Lower leg skin (tissue), 3 donors: ENCODE results near the gene ARHGAP1.

Source experiments
- POLR2A ChIP-seq, 2 donors: fragments of 450-650 bp; IDR thresholded peaks; one replicate each; pipeline ENCODE4 v1.6.1; 2016 to 2017; ENCODE audit warnings: antibody characterized with exemption in 2 of 2, mild to moderate bottlenecking in 1 of 2, moderate library complexity in 1 of 2
- TF ChIP-seq, protein P1 (sequence below), 3 donors: fragments of 450-650 bp; IDR thresholded peaks; one replicate each; pipeline ENCODE4 v1.5.1; 2016; ENCODE audit warnings: antibody characterized with exemption in 3 of 3, mild to moderate bottlenecking in 3 of 3, moderate library complexity in 2 of 3

DNA sequence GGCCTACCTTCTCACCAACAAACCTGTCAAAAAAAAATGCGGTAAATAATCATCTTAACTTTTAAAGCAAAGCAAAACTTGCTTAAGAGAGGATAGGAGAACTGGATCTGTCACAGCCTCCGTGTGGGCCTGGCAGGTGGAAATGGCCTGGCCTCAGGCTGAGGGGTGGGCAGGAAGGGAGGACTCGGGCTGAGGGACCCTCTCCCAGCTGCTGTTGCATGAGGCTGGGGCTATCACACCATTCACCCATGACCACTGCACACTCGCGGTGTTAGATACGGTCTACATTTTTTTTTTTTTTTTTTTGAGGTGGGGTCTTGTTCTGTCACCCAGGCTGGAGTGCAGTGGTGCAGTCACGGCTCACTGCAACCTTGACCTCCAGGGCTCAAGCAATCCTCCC lies 24.5 kb downstream of the ARHGAP1 start:
- TF ChIP-seq, protein P1, sequence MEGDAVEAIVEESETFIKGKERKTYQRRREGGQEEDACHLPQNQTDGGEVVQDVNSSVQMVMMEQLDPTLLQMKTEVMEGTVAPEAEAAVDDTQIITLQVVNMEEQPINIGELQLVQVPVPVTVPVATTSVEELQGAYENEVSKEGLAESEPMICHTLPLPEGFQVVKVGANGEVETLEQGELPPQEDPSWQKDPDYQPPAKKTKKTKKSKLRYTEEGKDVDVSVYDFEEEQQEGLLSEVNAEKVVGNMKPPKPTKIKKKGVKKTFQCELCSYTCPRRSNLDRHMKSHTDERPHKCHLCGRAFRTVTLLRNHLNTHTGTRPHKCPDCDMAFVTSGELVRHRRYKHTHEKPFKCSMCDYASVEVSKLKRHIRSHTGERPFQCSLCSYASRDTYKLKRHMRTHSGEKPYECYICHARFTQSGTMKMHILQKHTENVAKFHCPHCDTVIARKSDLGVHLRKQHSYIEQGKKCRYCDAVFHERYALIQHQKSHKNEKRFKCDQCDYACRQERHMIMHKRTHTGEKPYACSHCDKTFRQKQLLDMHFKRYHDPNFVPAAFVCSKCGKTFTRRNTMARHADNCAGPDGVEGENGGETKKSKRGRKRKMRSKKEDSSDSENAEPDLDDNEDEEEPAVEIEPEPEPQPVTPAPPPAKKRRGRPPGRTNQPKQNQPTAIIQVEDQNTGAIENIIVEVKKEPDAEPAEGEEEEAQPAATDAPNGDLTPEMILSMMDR (IDR thresholded peaks at IDR 0.05) = no peak
- TF ChIP-seq POLR2A (IDR thresholded peaks at IDR 0.05) = no peak
